Mesenteric fat pad (tissue), 1 donor: ENCODE measurements around the gene C19orf85. TPM values are rescaled to one million over a fixed set of nuclear protein-coding genes. Genes with fewer than 3 reads are reported as not detected.

ENCODE experiments used
- DNase-seq: peaks from one replicate; pipeline ENCODE4 v3.0.0-alpha.2; 2020; ENCODE audit warnings: low spot score
- total RNA-seq: library from RNA; stranded (reverse); fragmentation: NEBNext Ultra II Directional; extraction: Animal tissue kit (Norgen Biotek cat#: 25700); gene quantifications from one replicate; pipeline ENCODE4 v1.2.1, GENCODE V29; 2021
- donor health status: DM: yes; HTN: yes; CAD: no.

Gene C19orf85
- total RNA-seq, 1 donor from 2014 or later, result not detected

GRCh38 chr19:55489711-55490477 lies 25.3 kb upstream of the C19orf85 start:
- DNase-seq, result no peak

- no peak for DNase-seq
Measured at GRCh38 chr19:55488986-55489710, 24.6 kb upstream of the C19orf85 start.

GRCh38 chr19:55487924-55488687 lies 23.6 kb upstream of the C19orf85 start, which contains the start of gene SSC5D:
Gene SSC5D (plus strand): TSS chr19:55488436. CDS start chr19:55488590, 154 bp downstream.
- no peak for DNase-seq

GRCh38 chr19:55486971-55487923 lies 22.7 kb upstream of the C19orf85 start:
- no peak for DNase-seq

GRCh38 chr19:55486043-55486970 lies 21.8 kb upstream of the C19orf85 start:
- no peak for DNase-seq

- DNase-seq, result no peak
Measured at GRCh38 chr19:55485439-55486011, 21.0 kb upstream of the C19orf85 start.

- DNase-seq, result no peak
Measured at GRCh38 chr19:55484593-55485438, 20.3 kb upstream of the C19orf85 start, which contains the start of gene NAT14. Gene NAT14 (plus strand): TSS chr19:55485188. CDS start chr19:55485709, 521 bp downstream.

GRCh38 chr19:55483706-55484592 lies 19.4 kb upstream of the C19orf85 start:
- no peak for DNase-seq

GRCh38 chr19:55482967-55483705 lies 18.6 kb upstream of the C19orf85 start:
- no peak for DNase-seq

GRCh38 chr19:55482156-55482961 lies 17.8 kb upstream of the C19orf85 start:
- no peak for DNase-seq

- DNase-seq, result no peak
Measured at GRCh38 chr19:55481794-55482155, 17.2 kb upstream of the C19orf85 start.

GRCh38 chr19:55481148-55481793 lies 16.7 kb upstream of the C19orf85 start:
- DNase-seq, result no peak

- no peak for DNase-seq
Measured at GRCh38 chr19:55479451-55480230, 15.1 kb upstream of the C19orf85 start.

- DNase-seq, result no peak
Measured at GRCh38 chr19:55479045-55479444, 14.5 kb upstream of the C19orf85 start.
